ENCODE measurements around the gene CLUH.

CLUH gene, protein sequence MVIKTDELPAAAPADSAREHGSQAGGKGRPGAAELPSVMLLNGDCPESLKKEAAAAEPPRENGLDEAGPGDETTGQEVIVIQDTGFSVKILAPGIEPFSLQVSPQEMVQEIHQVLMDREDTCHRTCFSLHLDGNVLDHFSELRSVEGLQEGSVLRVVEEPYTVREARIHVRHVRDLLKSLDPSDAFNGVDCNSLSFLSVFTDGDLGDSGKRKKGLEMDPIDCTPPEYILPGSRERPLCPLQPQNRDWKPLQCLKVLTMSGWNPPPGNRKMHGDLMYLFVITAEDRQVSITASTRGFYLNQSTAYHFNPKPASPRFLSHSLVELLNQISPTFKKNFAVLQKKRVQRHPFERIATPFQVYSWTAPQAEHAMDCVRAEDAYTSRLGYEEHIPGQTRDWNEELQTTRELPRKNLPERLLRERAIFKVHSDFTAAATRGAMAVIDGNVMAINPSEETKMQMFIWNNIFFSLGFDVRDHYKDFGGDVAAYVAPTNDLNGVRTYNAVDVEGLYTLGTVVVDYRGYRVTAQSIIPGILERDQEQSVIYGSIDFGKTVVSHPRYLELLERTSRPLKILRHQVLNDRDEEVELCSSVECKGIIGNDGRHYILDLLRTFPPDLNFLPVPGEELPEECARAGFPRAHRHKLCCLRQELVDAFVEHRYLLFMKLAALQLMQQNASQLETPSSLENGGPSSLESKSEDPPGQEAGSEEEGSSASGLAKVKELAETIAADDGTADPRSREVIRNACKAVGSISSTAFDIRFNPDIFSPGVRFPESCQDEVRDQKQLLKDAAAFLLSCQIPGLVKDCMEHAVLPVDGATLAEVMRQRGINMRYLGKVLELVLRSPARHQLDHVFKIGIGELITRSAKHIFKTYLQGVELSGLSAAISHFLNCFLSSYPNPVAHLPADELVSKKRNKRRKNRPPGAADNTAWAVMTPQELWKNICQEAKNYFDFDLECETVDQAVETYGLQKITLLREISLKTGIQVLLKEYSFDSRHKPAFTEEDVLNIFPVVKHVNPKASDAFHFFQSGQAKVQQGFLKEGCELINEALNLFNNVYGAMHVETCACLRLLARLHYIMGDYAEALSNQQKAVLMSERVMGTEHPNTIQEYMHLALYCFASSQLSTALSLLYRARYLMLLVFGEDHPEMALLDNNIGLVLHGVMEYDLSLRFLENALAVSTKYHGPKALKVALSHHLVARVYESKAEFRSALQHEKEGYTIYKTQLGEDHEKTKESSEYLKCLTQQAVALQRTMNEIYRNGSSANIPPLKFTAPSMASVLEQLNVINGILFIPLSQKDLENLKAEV (N-terminal part only)

DNA sequence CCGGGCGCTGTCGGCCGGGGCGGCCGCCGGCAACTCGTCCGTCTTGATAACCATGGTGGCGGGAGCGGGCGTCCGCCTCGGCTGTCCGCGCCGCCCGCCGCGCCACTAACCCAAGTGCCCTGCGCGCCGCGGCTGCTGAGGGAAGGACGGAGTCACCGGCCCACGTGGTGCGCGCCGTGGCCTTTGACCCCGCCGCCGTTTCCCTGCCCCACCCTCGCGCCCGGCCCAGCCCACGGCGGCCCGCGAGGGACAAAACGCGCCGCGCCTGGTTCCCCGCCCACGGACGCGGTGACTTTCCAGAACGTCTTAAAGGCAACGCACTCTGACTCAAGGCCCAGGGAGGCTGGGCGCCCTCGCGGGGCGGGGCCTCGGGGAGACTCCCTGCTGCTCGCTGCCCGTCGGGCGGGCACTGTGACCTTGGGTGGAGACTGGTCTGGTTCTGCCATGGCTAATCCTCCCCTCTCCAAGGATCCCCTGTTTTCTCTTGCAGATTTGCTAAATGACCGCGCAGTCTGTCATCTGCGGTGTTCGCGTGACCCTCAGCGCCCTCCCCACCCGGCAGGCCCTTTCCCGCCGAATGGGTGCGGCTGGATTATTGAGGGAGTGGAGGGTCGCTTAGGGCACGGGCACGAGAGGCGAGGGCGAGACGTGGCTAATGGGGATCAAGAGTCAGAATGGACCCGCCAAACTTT lies at the start of gene CLUH:
Gene CLUH (minus strand): TSS at position 157 of the 692 bp plus-strand sequence. CDS start 103 bp downstream, at position 54.
- no peak for DNase-seq

DNA sequence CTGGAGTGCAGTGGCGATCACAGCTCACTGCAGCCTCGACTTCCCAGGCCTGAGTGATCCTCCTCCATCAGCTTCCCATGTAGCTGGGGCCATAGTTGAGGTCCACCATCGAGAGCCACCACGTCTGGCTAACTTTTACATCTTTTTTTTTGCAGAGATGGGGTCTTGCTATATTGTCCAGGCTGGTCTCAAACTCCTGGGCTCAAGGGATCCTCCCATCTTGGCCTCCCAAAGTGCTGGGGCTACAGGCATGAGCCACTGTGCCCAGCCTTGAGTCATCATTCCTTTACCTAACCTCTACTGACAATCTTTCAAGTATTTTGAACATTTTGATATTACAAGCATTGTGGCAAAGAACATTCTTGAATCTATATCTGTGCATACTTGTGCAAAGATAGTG lies 47.3 kb upstream of the CLUH start:
- DNase-seq: no peak

DNA sequence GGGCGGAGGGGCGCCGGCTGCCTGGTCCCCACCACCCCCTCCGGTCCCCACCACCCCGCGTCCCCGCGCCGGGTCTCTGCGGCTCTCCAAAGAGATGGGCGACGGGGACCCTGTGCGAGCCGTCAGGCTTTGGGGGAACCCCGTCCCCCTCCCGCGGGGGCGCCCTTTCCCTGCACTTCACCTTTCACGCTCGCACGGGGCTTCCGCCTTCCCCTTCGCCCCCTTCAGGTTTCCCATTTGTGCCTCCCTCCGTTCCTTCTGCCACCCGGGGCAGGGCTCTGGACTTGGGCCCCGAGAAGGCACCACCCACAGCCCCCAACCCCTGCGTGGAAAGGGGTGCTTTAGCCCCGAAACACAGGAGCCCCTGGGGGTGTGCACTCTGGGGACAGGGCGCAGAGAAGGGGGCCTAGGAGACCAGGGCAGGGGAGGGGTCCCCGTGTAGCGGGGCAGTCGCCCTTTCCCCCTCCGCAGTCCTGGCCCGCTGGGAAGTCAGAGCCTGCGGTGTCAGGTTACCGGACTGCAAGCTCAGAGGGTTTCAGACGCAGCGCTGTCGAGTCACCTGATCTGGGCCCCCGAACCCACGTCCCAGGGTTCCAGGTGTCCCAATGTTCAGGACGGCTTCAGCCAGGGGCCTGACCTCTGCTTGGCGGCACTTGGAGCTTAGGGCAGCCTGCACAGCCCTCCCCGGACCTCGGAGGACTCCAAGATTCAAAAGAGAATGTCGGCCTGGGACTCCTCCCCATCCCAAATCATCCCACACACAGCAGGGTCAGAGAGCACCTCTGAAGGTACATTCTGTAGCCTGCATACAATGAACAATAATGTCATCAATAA lies 44.5 kb upstream of the CLUH start:
- DNase-seq: no peak

DNA sequence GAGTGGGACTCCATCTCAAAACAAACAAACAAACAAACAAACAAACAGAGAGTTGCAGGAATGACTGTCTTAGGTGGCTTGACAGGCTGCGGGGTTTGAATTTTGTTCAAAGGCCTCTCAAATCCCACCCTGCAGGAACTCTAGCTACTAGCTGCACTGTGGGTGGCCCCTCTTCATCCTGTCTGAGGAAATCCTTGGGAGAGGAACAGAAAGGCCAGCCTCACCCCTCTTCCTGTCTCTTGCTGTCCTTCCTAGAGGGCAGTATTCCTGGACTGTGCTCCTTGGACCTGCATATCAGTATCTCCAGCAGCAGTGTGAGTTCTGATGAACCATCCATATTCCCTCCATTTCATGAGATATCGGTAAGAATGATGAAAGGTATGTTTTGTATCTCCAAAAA lies 39.9 kb upstream of the CLUH start:
- DNase-seq: no peak

DNA sequence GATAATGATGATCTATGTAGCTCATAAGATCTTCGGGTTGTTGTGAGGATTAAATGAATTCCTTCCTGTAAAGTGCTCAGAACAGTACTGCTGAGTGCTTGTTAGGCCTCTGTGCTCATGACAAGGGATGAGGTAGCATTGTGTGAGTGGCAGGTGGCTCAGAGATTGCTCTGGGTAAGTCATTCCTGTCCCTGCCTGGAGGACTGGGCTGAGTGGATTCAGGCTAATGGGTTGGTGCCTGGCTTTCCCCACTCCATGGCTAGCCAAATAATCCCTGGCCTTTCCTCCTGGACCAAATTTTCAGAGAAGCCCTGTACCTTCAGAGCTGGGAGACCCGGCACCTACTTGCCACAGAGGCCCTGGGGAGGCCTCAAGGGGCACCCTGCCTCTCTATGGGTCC lies 39.2 kb upstream of the CLUH start:
- no peak for DNase-seq

DNA sequence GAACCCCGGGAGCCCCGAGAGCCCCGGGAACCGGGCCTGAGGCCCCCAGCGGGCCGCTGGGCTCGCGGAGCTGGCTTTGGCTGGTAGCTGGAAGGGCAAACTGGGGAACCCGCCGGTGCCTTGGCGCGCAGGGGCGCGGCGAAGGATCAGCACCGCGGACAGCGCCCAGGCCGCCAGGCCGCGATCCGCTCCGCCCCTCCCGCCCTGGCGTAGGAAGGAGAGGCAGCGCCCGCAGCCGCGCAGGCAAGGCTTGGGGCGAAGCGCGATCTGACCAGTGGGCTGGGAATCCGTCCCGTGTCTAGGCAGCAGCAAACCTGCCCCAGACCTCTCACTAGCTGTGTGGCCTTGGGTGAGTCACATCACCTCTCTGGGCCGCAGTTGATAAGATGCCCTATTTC lies 38.2 kb upstream of the CLUH start:
- no peak for DNase-seq

DNA sequence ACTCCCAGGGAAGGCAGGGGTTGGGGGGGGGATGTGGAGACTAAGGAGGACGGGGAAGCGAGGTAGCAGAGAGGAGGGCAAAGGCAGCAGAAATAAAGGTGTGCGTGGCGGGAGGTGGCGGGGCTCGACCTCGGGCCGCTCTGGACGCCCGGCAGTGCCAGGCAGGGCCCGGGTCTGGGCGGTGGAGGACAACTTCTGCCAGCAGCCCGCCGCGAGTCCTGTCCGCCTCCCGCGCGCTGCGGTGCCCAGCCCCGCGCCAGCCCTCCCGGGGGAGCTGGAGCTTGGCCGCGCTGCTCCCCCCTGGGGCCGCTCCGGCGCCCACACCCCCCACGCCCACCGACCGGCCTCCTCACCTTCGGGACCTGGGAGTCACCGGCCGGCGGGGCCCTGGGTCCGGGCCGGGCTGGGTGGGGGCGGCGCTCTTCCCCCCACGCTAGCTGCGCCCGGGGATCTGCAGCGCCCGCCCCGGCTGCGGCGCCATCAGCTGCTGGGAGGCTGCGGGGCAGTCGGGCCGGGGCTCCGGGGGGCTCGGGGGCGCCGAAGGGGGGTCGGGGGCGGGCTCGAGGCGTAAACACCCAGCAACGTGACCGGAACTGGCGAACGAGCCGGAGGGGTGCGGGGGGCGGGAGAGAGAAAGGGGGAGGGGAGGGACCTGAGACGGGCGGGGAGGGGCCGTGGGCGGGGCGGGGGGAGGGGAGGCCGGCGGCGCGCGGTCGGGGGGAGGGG lies 37.7 kb upstream of the CLUH start, which contains the start of gene CCDC92B:
Gene CCDC92B (minus strand): TSS at position 595 of the 726 bp plus-strand sequence. CDS start 14,507 bp downstream, outside the sequence.
- no peak for DNase-seq

DNA sequence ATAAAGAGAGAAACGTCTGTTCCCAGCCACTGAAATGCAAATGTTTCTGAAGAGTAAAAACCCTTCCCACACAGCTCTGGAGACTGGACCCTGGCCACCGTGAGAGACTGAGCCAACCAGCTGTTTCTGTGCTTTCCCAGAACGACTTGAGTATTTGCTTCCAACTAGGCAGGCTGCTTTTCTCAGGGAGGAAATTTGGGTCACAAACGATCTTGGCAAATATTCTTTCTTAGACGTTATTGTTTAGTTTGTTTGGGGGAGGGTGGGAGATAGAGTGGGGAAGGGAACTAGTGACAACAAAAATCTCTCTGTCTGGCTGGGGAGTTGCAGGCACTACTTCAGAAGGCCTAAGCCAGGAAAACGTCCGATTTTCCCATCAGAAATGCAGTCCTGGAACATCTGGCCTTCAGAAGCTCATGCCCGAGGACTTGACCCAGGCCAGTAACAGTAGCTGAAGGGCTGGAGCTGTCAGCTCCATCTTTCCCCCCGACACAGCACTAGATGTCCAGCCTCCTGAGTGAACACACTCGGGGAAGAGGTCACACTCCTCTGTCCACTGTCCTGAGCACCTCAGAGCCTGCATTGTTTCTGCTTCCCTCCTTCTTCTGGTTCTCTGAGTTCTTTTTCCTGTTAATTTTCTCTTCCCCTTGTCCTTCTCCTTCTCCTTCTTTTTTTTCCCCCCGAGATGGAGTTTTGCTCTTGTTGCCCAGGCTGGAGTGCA lies 33.9 kb upstream of the CLUH start:
- no peak for DNase-seq

DNA sequence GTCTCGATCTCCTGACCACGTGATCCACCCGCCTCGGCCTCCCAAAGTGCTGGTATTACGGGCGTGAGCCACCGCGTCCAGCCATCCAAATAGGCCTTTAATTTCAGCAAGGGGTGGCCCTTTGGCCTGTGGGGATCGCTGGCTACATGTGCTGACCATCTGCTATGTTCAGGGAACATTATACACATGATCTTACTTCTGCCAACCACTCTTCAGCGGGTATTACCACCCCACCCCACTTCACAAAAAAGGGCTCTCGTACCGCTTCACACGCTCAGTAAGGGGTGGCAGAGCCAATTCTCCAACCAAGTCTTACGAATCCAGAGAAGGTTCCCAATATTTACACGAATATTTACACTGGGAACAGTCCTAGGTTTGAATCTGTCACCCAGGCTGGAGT lies 26.1 kb upstream of the CLUH start:
- DNase-seq: no peak

DNA sequence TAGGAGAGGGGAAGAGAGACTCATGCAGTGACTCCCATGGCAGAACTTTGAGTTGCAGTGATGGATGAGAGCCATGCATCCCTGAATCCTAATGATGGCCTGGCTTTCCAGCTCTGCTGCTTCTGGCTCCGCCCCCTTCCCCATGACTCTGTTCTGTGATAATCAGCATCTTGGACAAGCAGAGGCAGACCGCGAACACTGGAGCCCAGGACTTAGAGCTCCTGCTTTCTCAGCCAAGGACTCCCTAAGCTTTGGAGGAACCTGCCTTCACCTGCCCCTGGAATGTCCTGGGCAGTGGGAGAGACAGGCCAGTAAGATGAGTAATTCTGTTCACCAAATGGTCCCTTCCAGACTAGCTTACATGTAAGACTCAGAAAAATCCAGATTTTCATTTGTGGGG lies 25.4 kb upstream of the CLUH start:
- no peak for DNase-seq

DNA sequence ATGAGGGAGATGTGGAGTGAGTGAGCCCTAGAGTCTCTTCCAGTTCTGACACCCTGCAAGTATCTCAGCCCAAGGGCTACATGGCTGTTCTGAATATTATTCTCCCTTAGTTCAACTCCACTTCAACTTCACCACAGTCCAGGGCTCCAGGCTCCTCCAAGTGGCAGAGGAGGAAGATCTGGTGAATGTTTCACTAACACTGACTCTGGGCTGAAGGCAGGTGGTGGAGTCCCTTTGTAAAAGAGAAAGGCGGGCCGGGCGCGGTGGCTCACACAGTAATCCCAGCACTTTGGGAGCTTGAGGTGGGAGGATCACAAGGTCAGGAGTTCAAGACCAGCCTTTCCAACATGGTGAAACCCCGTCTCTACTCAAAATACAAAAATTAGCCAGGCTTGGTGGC lies 24.3 kb upstream of the CLUH start:
- DNase-seq: no peak

DNA sequence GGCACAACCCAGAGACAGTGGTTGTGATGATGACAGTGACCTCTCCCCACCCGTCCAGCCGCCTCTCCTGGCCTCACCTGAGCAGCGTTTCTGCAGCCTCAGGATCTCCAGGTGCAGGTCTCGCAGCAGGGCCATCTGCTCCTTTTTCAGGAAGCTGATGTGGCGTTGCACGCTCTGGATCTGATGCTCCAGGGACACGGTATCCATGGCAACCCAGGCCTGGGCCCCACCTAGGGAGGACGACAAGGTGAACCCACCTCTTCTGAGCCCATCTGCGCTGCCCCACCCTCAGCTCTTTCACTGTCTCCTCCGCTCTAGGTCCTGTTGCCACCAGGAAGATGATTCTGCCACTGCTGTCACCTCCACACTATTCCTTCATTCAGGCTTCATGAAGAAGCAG lies 23.4 kb upstream of the CLUH start:
- no peak for DNase-seq

DNA sequence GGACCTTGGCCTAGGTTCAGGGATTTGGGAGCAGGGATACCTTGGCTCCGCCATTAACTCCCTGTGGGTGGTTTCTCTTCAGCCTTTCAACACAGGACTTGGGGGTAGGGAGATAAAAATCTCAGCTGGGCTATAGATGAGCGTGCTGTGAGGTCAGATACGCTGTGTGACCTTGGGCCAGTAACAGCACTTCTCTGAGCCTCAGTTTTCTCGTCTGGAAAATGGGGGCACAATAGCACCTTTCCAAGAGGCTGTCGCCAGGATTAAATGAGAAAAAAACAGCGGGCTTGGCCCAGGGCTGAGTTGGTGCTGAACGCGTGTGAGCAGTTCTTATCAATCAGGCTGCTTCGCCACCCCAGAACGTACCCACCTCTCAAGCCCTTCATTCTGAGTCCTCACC lies 20.2 kb upstream of the CLUH start:
- DNase-seq: no peak

DNA sequence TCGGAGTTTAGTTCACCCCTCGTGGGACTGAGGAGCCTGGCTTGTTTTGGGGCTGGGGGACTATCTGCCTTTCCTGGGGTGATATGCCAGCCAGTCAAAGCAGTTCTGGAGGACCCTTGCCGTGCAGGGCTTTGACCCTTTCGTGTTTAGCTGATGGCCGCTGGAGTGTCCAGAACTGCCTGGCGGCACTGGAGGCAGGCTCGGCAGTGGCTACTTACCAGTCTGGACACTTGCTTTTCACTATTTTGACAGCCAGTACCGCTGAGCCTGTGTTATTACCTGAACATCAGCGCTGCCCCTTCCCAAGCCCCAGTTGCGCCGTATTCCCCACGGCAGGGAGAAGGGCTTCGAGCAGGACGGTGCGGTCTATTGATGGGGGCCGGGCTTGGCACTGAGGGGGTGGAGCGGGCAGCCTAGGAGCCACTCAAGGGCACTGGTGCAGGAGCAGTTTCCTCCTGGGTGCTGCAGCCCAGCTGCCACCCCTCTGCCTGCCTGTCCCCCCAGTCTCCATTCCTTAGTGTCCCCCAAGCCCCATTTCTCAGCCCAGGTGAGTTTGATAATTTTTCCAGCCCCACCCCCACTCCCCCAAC lies 19.3 kb upstream of the CLUH start:
- DNase-seq: no peak

DNA sequence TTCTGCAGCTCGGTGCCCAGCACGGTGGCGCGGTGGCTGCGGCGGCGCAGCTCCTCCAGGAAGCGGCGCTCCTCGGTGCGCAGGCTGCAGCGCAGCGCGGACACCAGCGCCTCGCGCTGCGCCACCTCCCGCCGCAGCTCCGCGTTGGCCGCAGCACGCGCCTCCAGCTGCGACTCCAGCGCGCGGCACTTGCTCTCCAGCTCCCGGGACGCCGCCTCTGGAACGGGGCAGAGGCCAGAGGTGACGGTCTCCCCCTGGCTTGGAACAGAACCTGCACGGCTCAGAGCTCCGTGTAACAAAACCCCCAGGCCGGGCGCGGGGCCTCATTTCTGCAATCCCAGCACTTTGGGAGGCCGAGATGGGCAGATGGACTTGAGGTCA lies 13.2 kb upstream of the CLUH start:
- DNase-seq: no peak

DNA sequence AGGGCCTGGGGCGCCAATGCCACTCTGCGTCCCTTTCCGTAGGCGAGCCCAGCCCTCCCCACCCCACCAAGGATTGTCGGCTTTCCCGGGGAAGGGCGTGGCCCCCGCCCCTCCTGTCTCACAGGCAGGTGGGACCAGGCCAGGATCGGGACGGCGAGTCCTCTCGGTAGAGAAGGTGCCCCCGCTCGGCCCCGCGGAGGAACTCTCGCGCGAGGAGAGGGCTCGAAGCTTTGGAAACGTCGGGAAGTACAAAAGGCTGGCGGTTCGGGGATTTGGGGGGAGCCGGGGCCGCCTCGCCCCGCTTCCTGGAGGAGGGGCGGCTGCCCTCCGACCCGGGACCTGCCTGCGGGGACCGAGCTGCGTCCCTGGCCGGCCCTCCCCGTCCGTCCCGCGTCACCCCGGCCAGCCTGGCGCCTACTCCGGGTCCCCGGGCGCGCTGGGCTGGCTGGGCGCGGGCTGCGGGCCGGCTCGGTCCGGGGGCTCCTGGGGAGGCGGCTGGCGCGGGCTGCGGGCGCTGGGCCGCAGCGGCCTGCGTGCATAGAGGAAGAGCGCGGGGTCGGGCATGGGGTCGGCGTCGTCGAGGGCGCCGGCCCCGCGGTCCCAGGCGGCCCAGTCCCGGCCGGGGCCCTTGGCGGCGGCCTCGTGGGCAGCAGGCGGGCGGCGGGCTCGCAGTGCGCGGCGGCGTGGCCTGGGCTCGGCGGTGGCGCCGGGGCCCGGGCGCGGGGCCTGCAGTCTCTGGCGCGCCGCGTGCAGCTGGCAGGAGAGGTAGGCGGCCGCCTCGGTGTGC lies 12.6 kb upstream of the CLUH start:
- no peak for DNase-seq

DNA sequence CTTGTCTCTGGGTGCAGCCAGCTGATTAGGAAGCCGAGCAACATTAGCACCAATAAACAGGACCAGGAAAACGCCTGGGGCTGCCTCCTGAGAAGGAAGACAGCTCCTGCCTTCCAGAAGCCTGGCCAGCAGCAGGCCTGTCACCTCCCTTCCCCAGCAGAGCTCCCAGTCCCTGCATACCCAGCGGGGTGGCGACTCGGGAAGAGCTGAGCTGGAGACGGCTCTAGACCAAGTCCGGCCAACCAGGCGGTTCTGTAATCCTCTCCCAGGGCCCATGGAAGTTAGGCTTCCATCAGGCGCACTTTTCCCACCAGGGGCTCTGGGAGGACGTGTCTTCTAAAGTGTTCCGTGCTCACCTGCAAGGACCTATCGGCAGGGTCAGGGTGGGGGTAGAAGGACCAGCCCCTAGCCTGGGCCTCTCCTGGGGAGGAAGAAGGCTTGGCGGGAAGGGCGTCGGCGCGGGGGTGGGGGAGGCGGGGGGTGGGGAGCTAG lies 12.0 kb upstream of the CLUH start:
- no peak for DNase-seq

DNA sequence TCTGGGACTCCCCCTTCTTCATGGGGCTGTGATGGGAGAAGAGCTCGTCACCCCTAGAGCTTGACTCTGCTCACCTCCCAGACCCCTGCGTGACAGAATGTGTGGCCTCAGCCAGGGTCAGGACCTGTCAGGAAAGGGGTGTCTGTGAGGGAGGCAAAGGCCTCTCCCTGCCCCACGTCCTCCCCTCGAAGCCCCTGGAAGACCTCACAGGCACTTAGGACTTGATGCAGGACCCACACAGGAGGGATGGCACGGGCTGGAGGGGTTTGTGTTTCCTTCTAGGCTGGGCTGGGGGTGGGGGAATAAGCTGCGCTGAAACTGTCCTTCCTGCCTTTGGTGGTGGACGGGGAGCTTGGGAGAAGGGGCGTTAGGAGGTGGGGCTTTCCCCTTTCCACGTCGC lies 11.0 kb upstream of the CLUH start:
- DNase-seq: no peak

DNA sequence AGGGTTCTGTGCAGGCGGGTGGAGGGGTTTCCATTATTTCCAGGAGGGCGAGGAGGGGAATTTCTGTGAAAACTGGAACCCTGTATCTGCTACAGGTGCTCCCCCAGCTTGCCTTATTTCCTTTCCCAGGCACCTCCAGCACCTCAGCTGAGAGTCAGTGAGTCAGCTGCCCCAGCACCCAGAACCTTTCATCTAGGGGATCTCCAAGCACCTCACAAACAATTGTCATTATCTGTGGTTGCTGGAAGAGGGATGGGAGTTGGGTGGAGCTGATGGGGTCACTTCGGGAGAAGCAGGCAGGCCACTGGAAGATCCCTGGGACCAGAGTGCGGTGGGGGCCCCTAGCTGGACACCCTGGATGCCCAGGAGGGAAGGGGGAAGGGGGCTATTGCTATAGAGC lies 10.0 kb upstream of the CLUH start:
- DNase-seq: no peak

Measured in NCI-H187 treated with DMSO at 0.1 percent for 48 hours (cell line).